Panc1 (cell line): ENCODE data around the gene ADAMTS2. TPM values are rescaled to one million over a fixed set of nuclear protein-coding genes. Genes with fewer than 3 reads are reported as not detected.

Experiments used
- ATAC-seq: fragments of 200-7000 bp; cut with Tn5 transposase; 2 replicates; pipeline ENCODE4 v1.9.1; 2020; ENCODE audit warnings: mild to moderate bottlenecking, moderate library complexity
- BruUV-seq: library from RNA; stranded (reverse); fragments of 400-500 nt; replicated peaks from 2 replicates; lab custom pipeline; 2021; lab: Mats Ljungman, UMichigan
- CTCF ChIA-PET: fragments of 300-600 bp; sonication (Branson Sonifier 250); formaldehyde crosslinking; loops from one replicate; lab custom pipeline; 2022; ENCODE audit warnings: antibody characterized with exemption; lab: Charles Lee
- POLR2A ChIA-PET: fragments of 300-600 bp; sonication (Branson Sonifier 250); formaldehyde crosslinking; loops from one replicate; lab custom pipeline; 2022; ENCODE audit warnings: antibody characterized with exemption; lab: Charles Lee
- DNase-seq: peaks from one replicate; pipeline ENCODE4 v3.0.0-alpha.2; 2010; ENCODE audit warnings: low read depth, low spot score
- H3K27ac ChIP-seq: 2 replicates; pipeline ENCODE4 v1.5.1; 2011; ENCODE audit warnings: mild to moderate bottlenecking, low read length, inconsistent platforms
- H3K27me3 ChIP-seq: fragments of 200-500 bp; sonication (Bioruptor generic); 2 replicates; pipeline ENCODE4 v1.6.0; 2014; ENCODE audit warnings: low read length, inconsistent platforms; ENCODE audit not compliant: control insufficient read depth, insufficient read depth
- H3K36me3 ChIP-seq: fragments of 200-500 bp; sonication (Bioruptor generic); 2 replicates; pipeline ENCODE4 v1.5.1; 2014; ENCODE audit warnings: inconsistent platforms, mild to moderate bottlenecking, low read length, moderate library complexity; ENCODE audit not compliant: control insufficient read depth, insufficient read depth
- H3K4me1 ChIP-seq: 2 replicates; pipeline ENCODE4 v1.5.1; 2011; ENCODE audit warnings: inconsistent platforms, mild to moderate bottlenecking, low read length, moderate library complexity; ENCODE audit not compliant: control insufficient read depth, insufficient read depth
- H3K4me3 ChIP-seq, 2 experiments: 2 replicates each; pipeline ENCODE4 v1.5.1; 2011 to 2012; ENCODE audit warnings: low read depth in 2 of 2, low read length in 2 of 2, mild to moderate bottlenecking in 2 of 2, inconsistent platforms in 1 of 2, moderate library complexity in 1 of 2
- H3K9me3 ChIP-seq: fragments of 200-500 bp; sonication (Bioruptor generic); 2 replicates; pipeline ENCODE4 v1.5.1; 2014; ENCODE audit warnings: low read depth, mild to moderate bottlenecking, inconsistent platforms, low read length, moderate library complexity; ENCODE audit not compliant: control insufficient read depth, insufficient read depth
- POLR2AphosphoS5 ChIP-seq: IDR thresholded peaks from 2 replicates; pipeline ENCODE4 v1.6.1; 2012; ENCODE audit warnings: mild to moderate bottlenecking, low read depth, low read length, moderate library complexity
- SIN3A ChIP-seq: IDR thresholded peaks from 2 replicates; pipeline ENCODE4 v1.6.1; 2012; ENCODE audit warnings: low read depth, mild to moderate bottlenecking, low read length, moderate library complexity, borderline replicate concordance; ENCODE audit not compliant: insufficient read depth
- TCF7L2 ChIP-seq: IDR thresholded peaks from 2 replicates; pipeline ENCODE4 v1.6.1; 2011; ENCODE audit warnings: mild to moderate bottlenecking, low read depth, low read length, inconsistent platforms
- in situ Hi-C: cut with HindIII; loops from 2 replicates; pipeline ENCODE4 v1.10.0; 2016; ENCODE audit warnings: low sequenced_read_pairs, low pct_unique_long_range_greater_than_20kb
- intact Hi-C: fragments of 100-400 bp; cut with micrococcal nuclease; formaldehyde crosslinking; loops from one replicate; pipeline ENCODE4 v1.10.0; 2022; ENCODE audit not compliant: unreplicated experiment
- total RNA-seq: library from RNA; stranded (reverse); gene quantifications from one replicate; pipeline ENCODE4 v1.2.1, GENCODE V29; 2021; ENCODE audit not compliant: unreplicated experiment
- TF ChIP-seq, protein P1 (sequence below): fragments of 450-650 bp; IDR thresholded peaks from 2 replicates; pipeline ENCODE4 v1.5.1; 2017; ENCODE audit warnings: mild to moderate bottlenecking
- TF ChIP-seq, protein P2 (sequence below), 2 experiments: IDR thresholded peaks; 2 replicates each; pipeline ENCODE4 v1.6.1; 2011 to 2012; ENCODE audit warnings: low read depth in 2 of 2, control low read depth in 1 of 2, low read length in 1 of 2, mild to moderate bottlenecking in 1 of 2, moderate library complexity in 1 of 2; ENCODE audit not compliant: insufficient read depth in 1 of 2

The ADAMTS2 gene
- total RNA-seq, 1 experiment from 2014 or later = 0.13 TPM

DNA sequence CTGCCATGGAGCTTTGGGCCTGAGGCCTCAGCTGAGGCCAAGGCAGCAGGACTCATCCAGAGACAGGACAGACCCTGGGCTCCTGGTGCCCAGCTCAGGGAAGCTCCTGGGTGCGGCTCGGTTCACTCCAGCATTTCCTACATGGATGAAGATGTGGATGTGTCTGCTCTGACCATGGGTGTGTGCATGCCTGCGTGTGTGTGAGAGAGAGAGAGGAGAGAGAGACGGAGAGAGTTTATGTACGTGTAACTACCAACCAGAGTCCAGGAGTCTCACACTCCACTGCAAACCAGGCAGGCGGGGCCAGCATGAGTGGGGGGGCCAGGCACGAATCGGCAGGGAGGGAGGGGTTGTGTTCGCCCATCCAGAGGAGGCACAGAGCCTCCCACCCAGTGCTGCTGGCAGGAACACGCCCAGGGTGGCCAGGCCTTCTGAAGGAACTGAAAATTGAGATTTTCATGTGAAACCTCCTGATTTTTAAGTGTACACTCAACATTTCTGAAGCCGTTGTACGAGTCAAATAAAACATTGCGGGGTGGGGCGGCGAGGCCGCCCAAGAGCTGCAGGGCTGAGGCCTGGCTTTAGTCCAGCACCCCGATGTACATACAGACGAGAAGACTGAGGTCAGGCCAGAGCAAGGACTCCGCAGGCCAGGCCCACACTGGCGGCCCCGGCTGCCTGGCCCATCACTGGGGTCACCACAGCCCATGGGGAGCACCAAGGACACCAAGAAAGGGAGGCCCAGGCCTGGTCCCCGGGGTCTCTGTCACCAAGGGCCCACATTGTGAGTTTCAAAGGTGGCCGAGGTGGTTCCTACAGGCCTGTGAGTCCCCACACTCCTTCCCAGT, 88.7 kb downstream of the ADAMTS2 start:
- H3K27ac ChIP-seq = no peak overlapping the region
- POLR2A ChIA-PET = no interaction called here
- TF ChIP-seq POLR2AphosphoS5 (no peak), SIN3A (no peak), TCF7L2 (no peak)
- TF ChIP-seq, protein P1, sequence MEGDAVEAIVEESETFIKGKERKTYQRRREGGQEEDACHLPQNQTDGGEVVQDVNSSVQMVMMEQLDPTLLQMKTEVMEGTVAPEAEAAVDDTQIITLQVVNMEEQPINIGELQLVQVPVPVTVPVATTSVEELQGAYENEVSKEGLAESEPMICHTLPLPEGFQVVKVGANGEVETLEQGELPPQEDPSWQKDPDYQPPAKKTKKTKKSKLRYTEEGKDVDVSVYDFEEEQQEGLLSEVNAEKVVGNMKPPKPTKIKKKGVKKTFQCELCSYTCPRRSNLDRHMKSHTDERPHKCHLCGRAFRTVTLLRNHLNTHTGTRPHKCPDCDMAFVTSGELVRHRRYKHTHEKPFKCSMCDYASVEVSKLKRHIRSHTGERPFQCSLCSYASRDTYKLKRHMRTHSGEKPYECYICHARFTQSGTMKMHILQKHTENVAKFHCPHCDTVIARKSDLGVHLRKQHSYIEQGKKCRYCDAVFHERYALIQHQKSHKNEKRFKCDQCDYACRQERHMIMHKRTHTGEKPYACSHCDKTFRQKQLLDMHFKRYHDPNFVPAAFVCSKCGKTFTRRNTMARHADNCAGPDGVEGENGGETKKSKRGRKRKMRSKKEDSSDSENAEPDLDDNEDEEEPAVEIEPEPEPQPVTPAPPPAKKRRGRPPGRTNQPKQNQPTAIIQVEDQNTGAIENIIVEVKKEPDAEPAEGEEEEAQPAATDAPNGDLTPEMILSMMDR = no peak
- TF ChIP-seq, protein P2, sequence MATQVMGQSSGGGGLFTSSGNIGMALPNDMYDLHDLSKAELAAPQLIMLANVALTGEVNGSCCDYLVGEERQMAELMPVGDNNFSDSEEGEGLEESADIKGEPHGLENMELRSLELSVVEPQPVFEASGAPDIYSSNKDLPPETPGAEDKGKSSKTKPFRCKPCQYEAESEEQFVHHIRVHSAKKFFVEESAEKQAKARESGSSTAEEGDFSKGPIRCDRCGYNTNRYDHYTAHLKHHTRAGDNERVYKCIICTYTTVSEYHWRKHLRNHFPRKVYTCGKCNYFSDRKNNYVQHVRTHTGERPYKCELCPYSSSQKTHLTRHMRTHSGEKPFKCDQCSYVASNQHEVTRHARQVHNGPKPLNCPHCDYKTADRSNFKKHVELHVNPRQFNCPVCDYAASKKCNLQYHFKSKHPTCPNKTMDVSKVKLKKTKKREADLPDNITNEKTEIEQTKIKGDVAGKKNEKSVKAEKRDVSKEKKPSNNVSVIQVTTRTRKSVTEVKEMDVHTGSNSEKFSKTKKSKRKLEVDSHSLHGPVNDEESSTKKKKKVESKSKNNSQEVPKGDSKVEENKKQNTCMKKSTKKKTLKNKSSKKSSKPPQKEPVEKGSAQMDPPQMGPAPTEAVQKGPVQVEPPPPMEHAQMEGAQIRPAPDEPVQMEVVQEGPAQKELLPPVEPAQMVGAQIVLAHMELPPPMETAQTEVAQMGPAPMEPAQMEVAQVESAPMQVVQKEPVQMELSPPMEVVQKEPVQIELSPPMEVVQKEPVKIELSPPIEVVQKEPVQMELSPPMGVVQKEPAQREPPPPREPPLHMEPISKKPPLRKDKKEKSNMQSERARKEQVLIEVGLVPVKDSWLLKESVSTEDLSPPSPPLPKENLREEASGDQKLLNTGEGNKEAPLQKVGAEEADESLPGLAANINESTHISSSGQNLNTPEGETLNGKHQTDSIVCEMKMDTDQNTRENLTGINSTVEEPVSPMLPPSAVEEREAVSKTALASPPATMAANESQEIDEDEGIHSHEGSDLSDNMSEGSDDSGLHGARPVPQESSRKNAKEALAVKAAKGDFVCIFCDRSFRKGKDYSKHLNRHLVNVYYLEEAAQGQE (IDR thresholded peaks at IDR 0.05; ENCODE audit: insufficient read depth in 1 of 2, low read depth in 2 of 2, low read length in 1 of 2) = no peak
- no peak overlapping the region for H3K4me3 ChIP-seq
- DNase-seq (no peak), ATAC-seq (no peak)
- no peaks in the 10 kb centered on the region for H3K4me1 ChIP-seq
- H3K36me3 ChIP-seq = no peaks in the 10 kb centered on the region
- no peaks in the 10 kb centered on the region for H3K27me3 ChIP-seq
- in situ Hi-C loops (no loop called here), intact Hi-C loops (no loop called here)
- BruUV-seq = no TSS peak
- H3K9me3 ChIP-seq = no peaks in the 10 kb centered on the region
- CTCF ChIA-PET = no interaction called here

DNA sequence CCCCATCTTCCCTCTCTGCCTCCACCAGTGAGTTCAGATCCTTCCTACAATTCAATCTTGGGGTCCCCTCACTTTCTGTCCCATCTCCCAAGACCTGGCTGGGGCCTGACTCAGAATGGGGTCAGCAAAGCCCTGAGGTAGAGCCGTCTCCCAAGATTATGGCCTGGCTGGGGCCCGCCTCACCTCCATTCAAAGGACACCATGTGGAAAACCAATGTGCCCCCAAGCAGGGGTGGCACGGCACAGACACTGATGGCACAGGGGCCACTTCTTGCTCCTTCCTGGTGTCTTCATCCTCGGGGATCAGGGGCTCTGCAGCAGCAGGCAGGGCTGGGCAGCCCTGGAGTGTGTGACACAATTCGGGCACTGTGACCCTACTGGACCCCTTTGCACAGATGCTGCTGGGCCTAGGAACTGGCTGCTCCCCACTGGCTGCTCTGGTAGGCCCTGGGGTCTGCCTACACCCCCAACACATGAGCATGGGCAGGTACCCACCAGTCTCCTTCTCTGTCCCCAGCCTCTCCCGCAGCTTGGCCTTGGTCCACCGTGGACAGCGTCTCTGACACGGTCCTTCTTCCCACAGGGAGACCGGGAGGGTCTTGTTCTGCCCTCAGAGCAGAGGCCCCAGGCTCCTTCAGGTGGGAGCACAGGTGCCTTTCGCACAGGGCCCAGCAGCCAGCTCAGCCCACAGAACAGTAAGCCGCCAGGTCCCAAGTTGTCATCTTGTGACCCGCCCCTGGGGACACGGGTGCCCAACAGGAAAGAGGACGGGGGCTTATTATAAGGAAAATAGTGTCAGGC, 89.5 kb downstream of the ADAMTS2 start:
- H3K27ac ChIP-seq = no peak overlapping the region
- CTCF ChIA-PET = no interaction called here
- H3K36me3 ChIP-seq = no peaks in the 10 kb centered on the region
- no peak for TF ChIP-seq POLR2AphosphoS5
- no peak for TF ChIP-seq TCF7L2
- TF ChIP-seq, protein P1 = no peak
- TF ChIP-seq, protein P2 (IDR thresholded peaks at IDR 0.05; ENCODE audit: insufficient read depth in 1 of 2, low read depth in 2 of 2, low read length in 1 of 2) = no peak
- TF ChIP-seq SIN3A = no peak
- H3K4me3 ChIP-seq = no peak overlapping the region
- H3K27me3 ChIP-seq = no peaks in the 10 kb centered on the region
- ATAC-seq (no peak), DNase-seq (no peak)
- intact Hi-C loops = no loop called here
- no TSS peak for BruUV-seq
- H3K4me1 ChIP-seq = no peaks in the 10 kb centered on the region
- in situ Hi-C loops = no loop called here
- POLR2A ChIA-PET = no interaction called here
- H3K9me3 ChIP-seq = no peaks in the 10 kb centered on the region
